GM23338 (cell line): Measurements from ENCODE around the gene SERPINA3. TPM values are rescaled to one million over a fixed set of nuclear protein-coding genes. Genes with fewer than 3 reads are reported as not detected.

Source experiments
- ATAC-seq: fragments of 200-7000 bp; cut with Tn5 transposase; 3 replicates; pipeline ENCODE4 v1.9.1; 2020
- DNase-seq: peaks from one replicate; pipeline ENCODE4 v3.0.0-alpha.2; 2015; ENCODE audit warnings: low spot score
- H2AFZ ChIP-seq: fragments of 200-600 bp; sonication (generic); 2 replicates; pipeline ENCODE4 v1.8.0; 2016; ENCODE audit warnings: antibody characterized with exemption, mild to moderate bottlenecking, moderate library complexity
- H3F3A ChIP-seq: fragments of 200-600 bp; sonication (generic); replicated peaks from 2 replicates; pipeline ENCODE4 v1.8.0; 2017; ENCODE audit warnings: antibody characterized with exemption, mixed run types, low read depth
- H3K27ac ChIP-seq: fragments of 200-600 bp; sonication (generic); 2 replicates; pipeline ENCODE4 v1.6.1; 2016; ENCODE audit warnings: low read depth
- H3K27me3 ChIP-seq: fragments of 200-600 bp; sonication (generic); 2 replicates; pipeline ENCODE4 v1.8.0; 2016; ENCODE audit warnings: mild to moderate bottlenecking, mixed run types, moderate library complexity; ENCODE audit not compliant: insufficient read depth
- H3K36me3 ChIP-seq: fragments of 200-600 bp; sonication (generic); 2 replicates; pipeline ENCODE4 v1.8.0; 2016; ENCODE audit warnings: mild to moderate bottlenecking; ENCODE audit not compliant: insufficient read depth
- H3K4me1 ChIP-seq: fragments of 200-600 bp; sonication (generic); 2 replicates; pipeline ENCODE4 v1.8.0; 2016; ENCODE audit warnings: mild to moderate bottlenecking, moderate library complexity; ENCODE audit not compliant: insufficient read depth
- H3K4me2 ChIP-seq: fragments of 200-600 bp; sonication (generic); 2 replicates; pipeline ENCODE4 v1.7.1; 2017; ENCODE audit warnings: mixed run types
- H3K4me3 ChIP-seq: fragments of 200-600 bp; sonication (generic); 2 replicates; pipeline ENCODE4 v1.6.1; 2016; ENCODE audit warnings: mixed run types
- H3K79me2 ChIP-seq: fragments of 200-600 bp; sonication (generic); replicated peaks from 2 replicates; pipeline ENCODE4 v1.8.0; 2017; ENCODE audit warnings: mild to moderate bottlenecking; ENCODE audit not compliant: insufficient read depth
- H3K9me2 ChIP-seq: fragments of 200-600 bp; sonication (generic); 2 replicates; pipeline ENCODE4 v1.8.0; 2017; ENCODE audit not compliant: insufficient read depth
- H4K20me1 ChIP-seq: fragments of 200-600 bp; sonication (generic); replicated peaks from 2 replicates; pipeline ENCODE4 v1.8.0; 2017; ENCODE audit warnings: mild to moderate bottlenecking; ENCODE audit not compliant: insufficient read depth
- H3K27ac Mint-ChIP-seq: 2 replicates; pipeline ENCODE4 v1.8.0; 2020; ENCODE audit warnings: inconsistent platforms, mild to moderate bottlenecking, moderate library complexity, mixed read lengths
- H3K27me3 Mint-ChIP-seq: 3 replicates; pipeline ENCODE4 v1.8.0; 2022; ENCODE audit warnings: low read depth, mild to moderate bottlenecking, moderate library complexity, mixed read lengths, inconsistent platforms; ENCODE audit not compliant: insufficient read depth, poor library complexity
- H3K36me3 Mint-ChIP-seq: 3 replicates; pipeline ENCODE4 v1.8.0; 2021; ENCODE audit warnings: low read depth, mild to moderate bottlenecking, inconsistent platforms, moderate library complexity, mixed read lengths
- H3K4me1 Mint-ChIP-seq: 3 replicates; pipeline ENCODE4 v1.8.0; 2020; ENCODE audit warnings: mild to moderate bottlenecking, inconsistent platforms, mixed read lengths
- H3K4me3 Mint-ChIP-seq: 3 replicates; pipeline ENCODE4 v1.8.0; 2021; ENCODE audit warnings: moderate library complexity, mild to moderate bottlenecking, inconsistent platforms, mixed read lengths
- H3K9me3 Mint-ChIP-seq: 3 replicates; pipeline ENCODE4 v1.8.0; 2020; ENCODE audit warnings: moderate library complexity, mild to moderate bottlenecking, inconsistent platforms, mixed read lengths
- CREB1 ChIP-seq: fragments of 250-450 bp; sonication (Bioruptor Pico); IDR thresholded peaks from 2 replicates; pipeline ENCODE4 v1.5.0; 2020; ENCODE audit warnings: low read depth, mild to moderate bottlenecking, moderate library complexity
- EZH2 ChIP-seq: fragments of 200-600 bp; sonication (generic); IDR thresholded peaks from one replicate; pipeline ENCODE4 v1.8.0; 2017; ENCODE audit warnings: antibody characterized with exemption, mild to moderate bottlenecking, low read depth; ENCODE audit not compliant: unreplicated experiment
- EZH2phosphoT487 ChIP-seq: fragments of 200-600 bp; sonication (generic); IDR thresholded peaks from one replicate; pipeline ENCODE4 v1.8.1; 2018; ENCODE audit warnings: antibody characterized with exemption; ENCODE audit not compliant: unreplicated experiment
- JUNB ChIP-seq: IDR thresholded peaks from one replicate; pipeline ENCODE4 v1.6.1; 2016; ENCODE audit warnings: antibody characterized with exemption; ENCODE audit not compliant: unreplicated experiment
- NANOG ChIP-seq: IDR thresholded peaks from 2 replicates; pipeline ENCODE4 v1.6.1; 2016; ENCODE audit warnings: antibody characterized with exemption, borderline replicate concordance
- POLR2AphosphoS5 ChIP-seq: IDR thresholded peaks from 2 replicates; pipeline ENCODE4 v1.6.1; 2016; ENCODE audit warnings: antibody characterized with exemption, low read depth
- REST ChIP-seq: IDR thresholded peaks from one replicate; pipeline ENCODE4 v1.6.1; 2018; ENCODE audit warnings: antibody characterized with exemption; ENCODE audit not compliant: unreplicated experiment
- STAT1 ChIP-seq: IDR thresholded peaks from one replicate; pipeline ENCODE4 v1.6.1; 2016; ENCODE audit warnings: antibody characterized with exemption; ENCODE audit not compliant: unreplicated experiment
- ZNF114 ChIP-seq: fragments of 250-450 bp; sonication (Bioruptor Pico); IDR thresholded peaks from 2 replicates; pipeline ENCODE4 v1.5.0; 2020; ENCODE audit warnings: mild to moderate bottlenecking, moderate library complexity
- ZNF331 ChIP-seq: fragments of 250-450 bp; sonication (Bioruptor Pico); IDR thresholded peaks from 2 replicates; pipeline ENCODE4 v1.5.0; 2020; ENCODE audit warnings: low read depth, mild to moderate bottlenecking, moderate library complexity
- ZNF462 ChIP-seq: fragments of 250-450 bp; sonication (Bioruptor Pico); IDR thresholded peaks from 2 replicates; pipeline ENCODE4 v1.5.0; 2020; ENCODE audit warnings: mild to moderate bottlenecking, moderate library complexity
- polyA plus RNA-seq: library from polyadenylated mRNA; unstranded; fragments of >200 nt; fragmentation: Nextera tagmentation; extraction: Ambion mirVana; gene quantifications from 2 replicates; pipeline ENCODE4 v1.2.1, GENCODE V29; 2016
- total RNA-seq: library from RNA; depleted of rRNA; stranded (reverse); fragments of >200 nt; shearing (Covaris generic); gene quantifications from 2 replicates; pipeline ENCODE4 v1.2.3, GENCODE V29; 2014
- TF ChIP-seq, protein P1 (sequence below): IDR thresholded peaks from 2 replicates; pipeline ENCODE4 v1.6.1; 2016; ENCODE audit warnings: antibody characterized with exemption
- TF ChIP-seq, protein P2 (sequence below), 2 experiments: fragments of 200-600 bp in 1 of 2; sonication (generic) in 1 of 2; conservative IDR thresholded peaks; 2 replicates each; pipeline versions ENCODE4 v1.5.1 to v1.6.1; 2016 to 2017; ENCODE audit warnings: antibody characterized with exemption in 2 of 2, low read depth in 2 of 2, mild to moderate bottlenecking in 2 of 2, moderate library complexity in 1 of 2

SERPINA3 gene
- total and polyA plus RNA-seq, 2 experiments from 2014 or later: not detected

DNA sequence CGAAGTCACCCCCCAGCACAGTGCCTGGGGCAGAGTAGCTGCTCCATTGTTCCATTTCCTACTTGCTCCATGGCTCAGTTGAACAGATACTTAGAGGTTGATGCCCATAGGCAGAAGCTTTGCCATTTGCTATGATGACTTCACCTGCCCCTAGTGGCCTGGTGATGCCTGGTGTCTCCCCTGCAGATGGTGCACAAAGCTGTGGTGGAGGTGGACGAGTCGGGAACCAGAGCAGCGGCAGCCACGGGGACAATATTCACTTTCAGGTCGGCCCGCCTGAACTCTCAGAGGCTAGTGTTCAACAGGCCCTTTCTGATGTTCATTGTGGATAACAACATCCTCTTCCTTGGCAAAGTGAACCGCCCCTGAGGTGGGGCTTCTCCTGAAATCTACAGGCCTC lies 20.3 kb upstream of the SERPINA3 start:
- H3K4me1 ChIP-seq: no peaks in the 10 kb centered on the region
- no peaks in the 10 kb centered on the region for H3K27me3 ChIP-seq
- TF ChIP-seq EZH2phosphoT487 (no peak), ZNF462 (CRISPR knock-in tag) (no peak), NANOG (no peak), ZNF331 (CRISPR knock-in tag) (no peak), CREB1 (CRISPR knock-in tag) (no peak), POLR2AphosphoS5 (no peak), STAT1 (no peak), JUNB (no peak), REST (no peak), ZNF114 (no peak), EZH2 (no peak)
- TF ChIP-seq, protein P1, sequence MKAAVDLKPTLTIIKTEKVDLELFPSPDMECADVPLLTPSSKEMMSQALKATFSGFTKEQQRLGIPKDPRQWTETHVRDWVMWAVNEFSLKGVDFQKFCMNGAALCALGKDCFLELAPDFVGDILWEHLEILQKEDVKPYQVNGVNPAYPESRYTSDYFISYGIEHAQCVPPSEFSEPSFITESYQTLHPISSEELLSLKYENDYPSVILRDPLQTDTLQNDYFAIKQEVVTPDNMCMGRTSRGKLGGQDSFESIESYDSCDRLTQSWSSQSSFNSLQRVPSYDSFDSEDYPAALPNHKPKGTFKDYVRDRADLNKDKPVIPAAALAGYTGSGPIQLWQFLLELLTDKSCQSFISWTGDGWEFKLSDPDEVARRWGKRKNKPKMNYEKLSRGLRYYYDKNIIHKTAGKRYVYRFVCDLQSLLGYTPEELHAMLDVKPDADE: no peak
- TF ChIP-seq, protein P2, sequence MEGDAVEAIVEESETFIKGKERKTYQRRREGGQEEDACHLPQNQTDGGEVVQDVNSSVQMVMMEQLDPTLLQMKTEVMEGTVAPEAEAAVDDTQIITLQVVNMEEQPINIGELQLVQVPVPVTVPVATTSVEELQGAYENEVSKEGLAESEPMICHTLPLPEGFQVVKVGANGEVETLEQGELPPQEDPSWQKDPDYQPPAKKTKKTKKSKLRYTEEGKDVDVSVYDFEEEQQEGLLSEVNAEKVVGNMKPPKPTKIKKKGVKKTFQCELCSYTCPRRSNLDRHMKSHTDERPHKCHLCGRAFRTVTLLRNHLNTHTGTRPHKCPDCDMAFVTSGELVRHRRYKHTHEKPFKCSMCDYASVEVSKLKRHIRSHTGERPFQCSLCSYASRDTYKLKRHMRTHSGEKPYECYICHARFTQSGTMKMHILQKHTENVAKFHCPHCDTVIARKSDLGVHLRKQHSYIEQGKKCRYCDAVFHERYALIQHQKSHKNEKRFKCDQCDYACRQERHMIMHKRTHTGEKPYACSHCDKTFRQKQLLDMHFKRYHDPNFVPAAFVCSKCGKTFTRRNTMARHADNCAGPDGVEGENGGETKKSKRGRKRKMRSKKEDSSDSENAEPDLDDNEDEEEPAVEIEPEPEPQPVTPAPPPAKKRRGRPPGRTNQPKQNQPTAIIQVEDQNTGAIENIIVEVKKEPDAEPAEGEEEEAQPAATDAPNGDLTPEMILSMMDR (conservative IDR thresholded peaks at IDR 0.05; ENCODE audit: low read depth in 2 of 2): no peak
- no peak overlapping the region for H3K4me3 Mint-ChIP-seq
- H3K27me3 Mint-ChIP-seq: peaks cover 7% of the 10 kb centered on the region
- H3K79me2 ChIP-seq: no peaks in the 10 kb centered on the region
- H3K4me2 ChIP-seq: no peak overlapping the region
- no peak for ATAC-seq
- no peaks in the 10 kb centered on the region for H4K20me1 ChIP-seq
- H3K36me3 ChIP-seq: no peaks in the 10 kb centered on the region
- H3K9me3 Mint-ChIP-seq: peaks cover 13% of the 10 kb centered on the region
- H3K27ac Mint-ChIP-seq: no peak overlapping the region
- H3K27ac ChIP-seq: no peak overlapping the region
- no peak for DNase-seq
- no peaks in the 10 kb centered on the region for H3F3A ChIP-seq
- no peaks in the 10 kb centered on the region for H3K4me1 Mint-ChIP-seq
- no peak overlapping the region for H3K4me3 ChIP-seq
- H3K36me3 Mint-ChIP-seq: peaks cover 8% of the 10 kb centered on the region; the same call in 2 of the 3 replicates
- H3K9me2 ChIP-seq: no peaks in the 10 kb centered on the region
- no peak overlapping the region for H2AFZ ChIP-seq
